Measurements from ENCODE around the gene SYNE1. TPM values are rescaled to one million over a fixed set of nuclear protein-coding genes. Genes with fewer than 3 reads are reported as not detected.
A peak's percentile ranks its signal among the peaks of the same experiment; 100 is the strongest.
"Not testable (repeated sequence)": the region's sequence is repeated elsewhere in the genome, so short reads cannot be mapped to it uniquely, and the experiment has no call there.

Gene SYNE1
- total RNA-seq, 1 donor from 2014 or later, result 14.2 TPM

DNA sequence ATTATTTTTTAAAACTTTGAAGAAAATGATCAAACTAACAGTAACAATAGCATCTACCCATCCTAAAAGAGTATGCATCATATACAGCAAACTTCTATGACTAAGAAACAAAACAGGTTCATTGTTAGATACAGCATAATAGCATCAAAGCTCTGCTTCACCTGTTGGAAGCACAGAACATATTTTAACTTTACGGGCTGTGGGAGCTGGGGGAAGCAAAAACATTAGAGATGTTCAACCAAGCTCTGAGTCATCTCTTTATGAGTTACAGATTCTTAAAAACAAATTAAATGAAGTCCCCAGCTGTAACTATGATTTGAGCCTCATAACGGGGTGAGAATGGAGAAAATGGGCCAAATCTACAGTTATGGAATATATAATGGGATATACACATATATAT lies 63.4 kb downstream of the SYNE1 start:
- Mint-ChIP-seq H3K4me3 (ENCODE audit: low read depth) (no peak overlapping the region), H3K36me3 (ENCODE audit: low read depth) (no peaks in the 10 kb centered on the region), H3K4me1 (ENCODE audit: low read depth) (no peaks in the 10 kb centered on the region), H3K27me3 (ENCODE audit: low read depth) (no peaks in the 10 kb centered on the region), H3K27ac (no peak overlapping the region), H3K9me3 (no peaks in the 10 kb centered on the region)
- intact Hi-C loops (cut with micrococcal nuclease), result loop anchor here (5.0 kb wide), 1 partner anchor 229 kb away; no protein-coding TSS in a partner anchor
- no peak for DNase-seq (ENCODE audit: low spot score)

- no peak overlapping the region for H3K4me3 Mint-ChIP-seq (ENCODE audit: low read depth)
- no peaks in the 10 kb centered on the region for H3K4me1 Mint-ChIP-seq (ENCODE audit: low read depth)
- intact Hi-C loops (cut with micrococcal nuclease), result loop anchor here (5.0 kb wide), 1 partner anchor 230 kb away; no protein-coding TSS in a partner anchor
- H3K27me3 Mint-ChIP-seq (ENCODE audit: low read depth), result no peaks in the 10 kb centered on the region
- DNase-seq (ENCODE audit: low spot score), result no peak
- H3K36me3 Mint-ChIP-seq (ENCODE audit: low read depth), result no peaks in the 10 kb centered on the region
- no peak overlapping the region for H3K27ac Mint-ChIP-seq
- no peaks in the 10 kb centered on the region for H3K9me3 Mint-ChIP-seq
Observed at GRCh38 chr6:152572338-152573088, 64.6 kb downstream of the SYNE1 start.

- no peaks in the 10 kb centered on the region for H3K9me3 Mint-ChIP-seq
- H3K27me3 Mint-ChIP-seq (ENCODE audit: low read depth), result no peaks in the 10 kb centered on the region
- H3K4me3 Mint-ChIP-seq (ENCODE audit: low read depth), result no peak overlapping the region
- H3K27ac Mint-ChIP-seq, result no peak overlapping the region
- no peaks in the 10 kb centered on the region for H3K36me3 Mint-ChIP-seq (ENCODE audit: low read depth)
- H3K4me1 Mint-ChIP-seq (ENCODE audit: low read depth), result no peaks in the 10 kb centered on the region
- intact Hi-C loops (cut with micrococcal nuclease), result loop anchor here (5.0 kb wide), 1 partner anchor 230 kb away; no protein-coding TSS in a partner anchor
- no peak for DNase-seq (ENCODE audit: low spot score)
Observed at GRCh38 chr6:152571943-152572337, 65.2 kb downstream of the SYNE1 start.

- Mint-ChIP-seq H3K36me3 (ENCODE audit: low read depth) (no peaks in the 10 kb centered on the region), H3K4me3 (ENCODE audit: low read depth) (no peak overlapping the region), H3K9me3 (no peaks in the 10 kb centered on the region), H3K27ac (no peak overlapping the region), H3K4me1 (ENCODE audit: low read depth) (no peaks in the 10 kb centered on the region), H3K27me3 (ENCODE audit: low read depth) (no peaks in the 10 kb centered on the region)
- no peak for DNase-seq (ENCODE audit: low spot score)
- intact Hi-C loops (cut with micrococcal nuclease), result loop anchor here (5.0 kb wide), 1 partner anchor 231 kb away; no protein-coding TSS in a partner anchor
Observed at GRCh38 chr6:152571089-152571488, 66.1 kb downstream of the SYNE1 start.

DNA sequence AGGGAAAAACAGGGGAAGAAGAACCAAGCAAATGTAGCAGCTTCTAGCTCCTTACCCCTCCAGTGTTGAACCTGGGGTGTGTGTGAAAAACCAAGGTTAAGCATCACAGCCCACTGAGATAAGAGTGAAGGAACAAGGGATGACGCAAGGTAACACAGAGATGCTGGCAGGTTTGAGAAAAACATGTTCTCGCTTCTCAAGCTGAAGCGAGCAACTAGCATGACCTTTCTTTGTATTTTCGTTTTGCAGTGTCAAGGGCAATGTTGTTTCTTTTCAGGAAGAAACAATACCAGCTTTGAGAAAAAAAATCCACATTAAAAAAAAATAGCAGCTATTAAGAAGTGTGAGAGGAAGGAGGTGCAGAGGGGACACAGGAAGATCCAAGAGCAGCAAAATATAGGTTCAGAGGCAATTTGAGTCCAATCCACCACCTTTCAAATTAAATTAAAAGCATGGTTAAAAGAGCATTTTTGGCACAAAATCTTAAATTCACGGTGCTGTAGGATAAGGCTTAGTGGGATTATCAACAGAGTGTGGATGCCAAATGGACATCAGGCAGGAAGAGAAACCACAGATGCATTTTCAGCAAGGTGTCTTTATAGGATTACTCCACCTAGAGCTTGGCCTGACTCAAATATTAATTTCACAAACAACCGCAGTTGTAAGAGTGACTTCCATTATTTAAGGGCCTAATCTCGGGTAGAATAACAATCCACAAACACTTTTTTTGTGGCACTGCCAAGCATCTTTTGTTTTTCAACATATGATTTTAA lies 70.9 kb downstream of the SYNE1 start:
- H3K4me1 Mint-ChIP-seq (ENCODE audit: low read depth), result no peaks in the 10 kb centered on the region

DNA sequence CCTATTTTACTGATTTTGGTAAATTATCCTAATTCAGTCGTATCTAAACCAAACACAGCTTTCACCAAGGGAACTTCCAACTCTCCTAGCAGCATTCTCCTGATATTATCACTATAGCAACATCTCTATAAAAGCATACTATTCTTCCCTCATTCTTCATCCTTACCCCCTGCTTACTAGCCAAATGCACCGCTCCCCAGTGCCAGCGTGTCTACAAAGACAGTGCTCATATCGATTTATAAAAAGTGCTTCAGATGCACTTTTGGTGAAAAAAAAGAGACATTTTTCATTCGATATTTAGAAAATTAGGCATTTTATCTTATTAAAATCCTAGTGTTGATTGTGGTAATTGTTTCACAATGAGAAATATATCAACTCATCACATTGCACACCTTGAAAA lies 74.0 kb downstream of the SYNE1 start:
- Mint-ChIP-seq H3K27ac (no peak overlapping the region), H3K4me1 (ENCODE audit: low read depth) (no peaks in the 10 kb centered on the region), H3K9me3 (no peaks in the 10 kb centered on the region), H3K36me3 (ENCODE audit: low read depth) (no peaks in the 10 kb centered on the region), H3K4me3 (ENCODE audit: low read depth) (no peak overlapping the region), H3K27me3 (ENCODE audit: low read depth) (no peaks in the 10 kb centered on the region)
- intact Hi-C loops (cut with micrococcal nuclease), result no loop called here
- DNase-seq (ENCODE audit: low spot score), result no peak

More for the DNA sequence above, 70.9 kb downstream of the SYNE1 start:
- Mint-ChIP-seq H3K27ac (no peak overlapping the region), H3K4me3 (ENCODE audit: low read depth) (no peak overlapping the region), H3K36me3 (ENCODE audit: low read depth) (no peaks in the 10 kb centered on the region), H3K9me3 (no peaks in the 10 kb centered on the region), H3K27me3 (ENCODE audit: low read depth) (no peaks in the 10 kb centered on the region)
- DNase-seq (ENCODE audit: low spot score), result no peak
- intact Hi-C loops (cut with micrococcal nuclease), result no loop called here

DNA sequence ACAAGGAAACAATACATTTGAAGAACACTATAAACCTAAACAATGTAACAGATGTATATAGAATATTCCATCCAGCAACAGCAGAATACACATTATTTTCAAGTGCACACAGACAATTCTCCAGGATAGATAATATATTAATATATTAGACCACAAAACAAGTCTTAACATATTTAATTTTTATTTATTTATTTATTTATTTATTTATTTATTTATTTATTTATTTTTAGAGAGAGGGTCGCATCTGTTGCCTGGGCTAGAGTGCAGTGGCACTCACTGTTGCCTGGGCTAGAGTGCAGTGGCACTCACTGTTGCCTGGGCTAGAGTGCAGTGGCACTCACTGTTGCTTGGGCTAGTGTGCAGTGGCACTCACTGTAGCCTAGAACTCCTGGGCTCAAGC lies 78.4 kb downstream of the SYNE1 start:
- H3K4me3 Mint-ChIP-seq (ENCODE audit: low read depth); H3K27ac Mint-ChIP-seq: not testable (repeated sequence)
- intact Hi-C loops (cut with micrococcal nuclease), result loop anchor here (10.0 kb wide), 1 partner anchor 106 kb away; no protein-coding TSS in a partner anchor

GRCh38 chr6:152557502-152557901 lies 79.7 kb downstream of the SYNE1 start:
- H3K9me3 Mint-ChIP-seq, result peaks cover 7% of the 10 kb centered on the region
- H3K27me3 Mint-ChIP-seq (ENCODE audit: low read depth), result no peaks in the 10 kb centered on the region
- H3K4me1 Mint-ChIP-seq (ENCODE audit: low read depth), result no peaks in the 10 kb centered on the region
- H3K27ac Mint-ChIP-seq, result no peak overlapping the region
- DNase-seq (ENCODE audit: low spot score), result no peak
- H3K36me3 Mint-ChIP-seq (ENCODE audit: low read depth), result no peaks in the 10 kb centered on the region
- intact Hi-C loops (cut with micrococcal nuclease), result loop anchor here (10.0 kb wide), 1 partner anchor 107 kb away; no protein-coding TSS in a partner anchor
- H3K4me3 Mint-ChIP-seq (ENCODE audit: low read depth), result no peak overlapping the region

More for the DNA sequence above, 78.4 kb downstream of the SYNE1 start:
- not testable (repeated sequence) for H3K27me3 Mint-ChIP-seq (ENCODE audit: low read depth); H3K36me3 Mint-ChIP-seq (ENCODE audit: low read depth); DNase-seq (ENCODE audit: low spot score); H3K4me1 Mint-ChIP-seq (ENCODE audit: low read depth); H3K9me3 Mint-ChIP-seq

DNA sequence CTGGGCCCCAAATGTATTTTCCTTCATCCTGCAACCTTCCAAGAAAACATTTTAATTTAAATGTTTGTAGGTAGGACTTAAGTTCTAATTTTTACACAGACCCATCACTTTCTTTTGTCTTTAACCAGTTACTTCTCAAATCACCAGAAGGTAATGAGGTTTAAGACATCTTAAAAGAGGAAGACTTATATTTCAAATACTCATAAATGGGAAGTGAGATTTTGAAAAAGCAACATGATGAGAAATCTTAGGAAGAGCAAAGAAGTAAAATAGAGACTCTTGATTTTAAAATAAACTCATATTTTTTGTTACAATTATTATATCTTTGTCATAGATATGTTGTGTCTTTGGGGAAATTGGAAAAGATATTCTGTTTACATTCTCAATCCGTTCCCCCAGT lies 82.3 kb downstream of the SYNE1 start:
- no peak for DNase-seq (ENCODE audit: low spot score)
- no peaks in the 10 kb centered on the region for H3K36me3 Mint-ChIP-seq (ENCODE audit: low read depth)
- no peaks in the 10 kb centered on the region for H3K27me3 Mint-ChIP-seq (ENCODE audit: low read depth)
- peaks cover 7% of the 10 kb centered on the region for H3K9me3 Mint-ChIP-seq
- no peak overlapping the region for H3K4me3 Mint-ChIP-seq (ENCODE audit: low read depth)
- intact Hi-C loops (cut with micrococcal nuclease), result loop anchor here (10.0 kb wide), 1 partner anchor 110 kb away; no protein-coding TSS in a partner anchor
- no peaks in the 10 kb centered on the region for H3K4me1 Mint-ChIP-seq (ENCODE audit: low read depth)
- no peak overlapping the region for H3K27ac Mint-ChIP-seq

- intact Hi-C loops (cut with micrococcal nuclease), result loop anchor here (1.0 to 10.0 kb wide), 2 partner anchors 112 to 396 kb away; no protein-coding TSS in a partner anchor
- H3K27ac Mint-ChIP-seq, result no peak overlapping the region
- H3K4me1 Mint-ChIP-seq (ENCODE audit: low read depth), result no peaks in the 10 kb centered on the region
- no peaks in the 10 kb centered on the region for H3K36me3 Mint-ChIP-seq (ENCODE audit: low read depth)
- peaks cover 7% of the 10 kb centered on the region for H3K9me3 Mint-ChIP-seq
- peak; percentile 11 for DNase-seq (ENCODE audit: low spot score)
- no peaks in the 10 kb centered on the region for H3K27me3 Mint-ChIP-seq (ENCODE audit: low read depth)
- H3K4me3 Mint-ChIP-seq (ENCODE audit: low read depth), result no peak overlapping the region
Observed at GRCh38 chr6:152552616-152553209, 84.4 kb downstream of the SYNE1 start.

GRCh38 chr6:152543519-152543918 lies 93.6 kb downstream of the SYNE1 start:
- no peaks in the 10 kb centered on the region for H3K9me3 Mint-ChIP-seq
- DNase-seq (ENCODE audit: low spot score), result no peak
- H3K36me3 Mint-ChIP-seq (ENCODE audit: low read depth), result no peaks in the 10 kb centered on the region
- no peaks in the 10 kb centered on the region for H3K4me1 Mint-ChIP-seq (ENCODE audit: low read depth)
- no peaks in the 10 kb centered on the region for H3K27me3 Mint-ChIP-seq (ENCODE audit: low read depth)
- intact Hi-C loops (cut with micrococcal nuclease), result no loop called here
- H3K4me3 Mint-ChIP-seq (ENCODE audit: low read depth), result no peak overlapping the region
- H3K27ac Mint-ChIP-seq, result no peak overlapping the region

- Mint-ChIP-seq H3K27me3 (ENCODE audit: low read depth) (no peaks in the 10 kb centered on the region), H3K36me3 (ENCODE audit: low read depth) (no peaks in the 10 kb centered on the region), H3K4me3 (ENCODE audit: low read depth) (no peak overlapping the region), H3K4me1 (ENCODE audit: low read depth) (no peaks in the 10 kb centered on the region), H3K27ac (no peak overlapping the region), H3K9me3 (no peaks in the 10 kb centered on the region)
- intact Hi-C loops (cut with micrococcal nuclease), result no loop called here
- no peak for DNase-seq (ENCODE audit: low spot score)
Observed at GRCh38 chr6:152540381-152540780, 96.8 kb downstream of the SYNE1 start.

Measured in activated T-helper 2 cell treated with anti-CD3 and anti-CD28 coated beads, Interferon-gamma antibody, Interleukin-2, Interleukin-4, amounts not matched to agents 10 μg/mL and 5 μg/mL and 100 μg/mL, durations not matched to agents 14 hours and 24 hours and 36 hours (primary cell).